Kasumi-1 (cell line): ENCODE measurements around the gene IL21R.
"Not testable (repeated sequence)": the region's sequence is repeated elsewhere in the genome, so short reads cannot be mapped to it uniquely, and the experiment has no call there.

Experiments
- DNase-seq, 2 experiments: peaks; one replicate each; lab custom pipeline; 2025; lab: John Stamatoyannopoulos, UW

IL21R gene

GRCh38 chr16:27445502-27446175 lies 43.7 kb downstream of the IL21R start:
- no peak for DNase-seq

GRCh38 chr16:27446721-27447120 lies 44.7 kb downstream of the IL21R start:
- no peak for DNase-seq

GRCh38 chr16:27447301-27447700 lies 45.3 kb downstream of the IL21R start:
- DNase-seq, result no peak

- no peak for DNase-seq
Measured at GRCh38 chr16:27448532-27449433, 46.8 kb downstream of the IL21R start.

GRCh38 chr16:27449434-27450195 lies 47.6 kb downstream of the IL21R start:
- no peak for DNase-seq

- no peak for DNase-seq
Measured at GRCh38 chr16:27450196-27450549, 48.2 kb downstream of the IL21R start.

- DNase-seq, result no peak
Measured at GRCh38 chr16:27452569-27453493, 50.9 kb downstream of the IL21R start.

GRCh38 chr16:27453494-27453825 lies 51.5 kb downstream of the IL21R start:
- no peak for DNase-seq

- peak; percentile 54 to 64 for DNase-seq
Measured at GRCh38 chr16:27455700-27456099, 53.7 kb downstream of the IL21R start.

GRCh38 chr16:27457605-27457900 lies 55.6 kb downstream of the IL21R start:
- DNase-seq, result not testable (repeated sequence)

GRCh38 chr16:27458258-27458657 lies 56.3 kb downstream of the IL21R start:
- DNase-seq, result peak; percentile 6 to 9

GRCh38 chr16:27458987-27459688 lies 57.2 kb downstream of the IL21R start:
- DNase-seq, result no peak

GRCh38 chr16:27460213-27460612 lies 58.2 kb downstream of the IL21R start:
- no peak for DNase-seq

- no peak for DNase-seq
Measured at GRCh38 chr16:27460663-27461482, 58.9 kb downstream of the IL21R start.

- DNase-seq, result no peak
Measured at GRCh38 chr16:27461483-27462171, 59.7 kb downstream of the IL21R start.

- no peak for DNase-seq
Measured at GRCh38 chr16:27462200-27462845, 60.3 kb downstream of the IL21R start.

GRCh38 chr16:27462846-27463682 lies 61.1 kb downstream of the IL21R start:
- no peak for DNase-seq
